ENCODE data around the gene TTC33. TPM values are rescaled to one million over a fixed set of nuclear protein-coding genes. Genes with fewer than 3 reads are reported as not detected.

Gene TTC33
- polyA plus RNA-seq, 1 of the 3 experiments (the other 2 are of a cell fraction) = 2.2 TPM

DNA sequence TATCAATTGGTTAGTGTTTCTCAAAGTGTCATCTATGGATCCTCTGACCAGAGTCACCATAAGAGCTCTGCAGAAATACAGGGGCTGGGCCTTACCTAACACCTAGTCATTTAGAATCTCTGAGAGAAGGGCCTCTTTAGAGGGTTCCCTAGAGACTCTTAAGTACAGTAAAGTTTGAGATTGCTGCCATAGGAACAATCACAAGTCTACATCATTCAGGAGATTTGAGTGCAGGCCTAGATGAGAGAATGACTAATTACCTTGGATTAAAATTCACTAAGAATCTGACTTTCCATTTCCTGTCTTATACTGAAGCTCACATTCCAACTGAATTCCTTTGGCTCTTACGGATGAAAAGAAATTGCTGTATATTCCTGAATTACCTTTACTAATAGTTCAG lies 258.2 kb downstream of the TTC33 start:
- Histone ChIP-seq H3K4me3 (ENCODE audit: low read depth in 2 of 2, low read length in 1 of 2) (no peak overlapping the region), H3K36me3 (replicated peaks in 1 of 2; ENCODE audit: control insufficient read depth in 1 of 2, insufficient read depth in 2 of 2, low read length in 1 of 2) (no peaks in the 10 kb centered on the region), H3K9me2 (no peaks in the 10 kb centered on the region), H3K27me3 (ENCODE audit: insufficient read depth) (no peaks in the 10 kb centered on the region), H3K79me2 (ENCODE audit: insufficient read depth) (no peaks in the 10 kb centered on the region), H3K4me2 (no peak overlapping the region), H4K20me1 (ENCODE audit: insufficient read depth) (no peaks in the 10 kb centered on the region), H3K27ac (ENCODE audit: low read depth in 2 of 2, low read length in 1 of 2) (no peak overlapping the region), H3K4me1 (ENCODE audit: control insufficient read depth in 1 of 2, insufficient read depth in 2 of 2, low read depth in 1 of 2, low read length in 1 of 2) (no peaks in the 10 kb centered on the region), H3K9me3 (no peaks in the 10 kb centered on the region), H3F3A (replicated peaks; ENCODE audit: insufficient read depth) (no peaks in the 10 kb centered on the region), H2AFZ (ENCODE audit: low read depth) (no peak overlapping the region), H3K9ac (no peak overlapping the region)
- ChIA-PET CTCF (no interaction called here), POLR2A (no interaction called here)
- 13% methylated on average over 1 of the region's 1 CpG for WGBS (ENCODE audit: low lambda C conversion rate)
- TF ChIP-seq FOSL2 (IDR thresholded peaks at IDR 0.05; ENCODE audit: borderline replicate concordance, low read depth) (no peak), JUND (IDR thresholded peaks at IDR 0.05) (no peak)
- no peak for DNase-seq

DNA sequence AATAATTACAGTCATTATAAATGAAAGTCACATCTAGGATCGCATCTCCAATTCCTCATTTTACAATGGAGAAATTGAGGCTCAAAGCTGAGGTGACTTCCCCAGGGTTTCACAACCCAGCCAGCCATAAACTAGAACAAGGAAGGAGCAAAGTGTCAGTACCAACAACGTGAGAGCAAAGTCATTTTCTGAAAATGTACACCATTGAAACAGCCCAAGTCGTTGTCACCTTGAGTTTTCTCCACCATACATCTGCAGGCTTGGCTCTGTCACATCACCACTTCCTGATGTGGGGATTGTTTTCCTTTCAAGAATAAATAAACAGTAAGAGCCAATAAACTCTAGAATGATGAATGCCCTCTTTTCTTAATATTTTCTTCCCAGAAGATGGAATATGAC lies 260.5 kb downstream of the TTC33 start:
- no peaks in the 10 kb centered on the region for H3K9me3 ChIP-seq
- WGBS (ENCODE audit: low lambda C conversion rate) = 4% methylated on average over 3 of the region's 3 CpGs

More for the DNA sequence above, 260.5 kb downstream of the TTC33 start:
- Histone ChIP-seq H3K36me3 (replicated peaks in 1 of 2; ENCODE audit: control insufficient read depth in 1 of 2, insufficient read depth in 2 of 2, low read length in 1 of 2) (no peaks in the 10 kb centered on the region), H3K27me3 (ENCODE audit: insufficient read depth) (no peaks in the 10 kb centered on the region), H3K27ac (ENCODE audit: low read depth in 2 of 2, low read length in 1 of 2) (no peak overlapping the region), H3K79me2 (ENCODE audit: insufficient read depth) (no peaks in the 10 kb centered on the region), H3K9ac (no peak overlapping the region), H3K9me2 (no peaks in the 10 kb centered on the region), H2AFZ (ENCODE audit: low read depth) (no peak overlapping the region), H3F3A (replicated peaks; ENCODE audit: insufficient read depth) (no peaks in the 10 kb centered on the region), H3K4me1 (ENCODE audit: control insufficient read depth in 1 of 2, insufficient read depth in 2 of 2, low read depth in 1 of 2, low read length in 1 of 2) (no peaks in the 10 kb centered on the region), H3K4me3 (ENCODE audit: low read depth in 2 of 2, low read length in 1 of 2) (no peak overlapping the region), H3K4me2 (no peak overlapping the region), H4K20me1 (ENCODE audit: insufficient read depth) (no peaks in the 10 kb centered on the region)
- CTCF ChIA-PET = no interaction called here
- POLR2A ChIA-PET = no interaction called here
- TF ChIP-seq MEF2A (IDR thresholded peaks at IDR 0.05; ENCODE audit: borderline replicate concordance, low read depth) (no peak), GABPA (IDR thresholded peaks at IDR 0.05; ENCODE audit: low read depth) (no peak), RCOR1 (IDR thresholded peaks at IDR 0.05; ENCODE audit: low read length) (no peak), NFIC (IDR thresholded peaks at IDR 0.05; ENCODE audit: borderline replicate concordance) (no peak), MXI1 (IDR thresholded peaks at IDR 0.05; ENCODE audit: low read depth, low read length) (no peak), ZBTB33 (IDR thresholded peaks at IDR 0.05; ENCODE audit: borderline replicate concordance, low read depth) (no peak), CHD2 (IDR thresholded peaks at IDR 0.05; ENCODE audit: low read length, partially characterized antibody) (no peak), CTCF (IDR thresholded peaks at IDR 0.05) (no peak)
- DNase-seq = no peak

Measured in SK-N-SH (cell line).